HepG2 (cell line): ENCODE measurements around the gene PDPK1. TPM values are rescaled to one million over a fixed set of nuclear protein-coding genes. Genes with fewer than 3 reads are reported as not detected.

Experiments
- FOXP1 ChIP-seq, 2 experiments: fragments of 450-650 bp in 1 of 2; IDR thresholded peaks; 2 replicates each; pipeline ENCODE4 v1.6.1; 2017 to 2018; ENCODE audit warnings: antibody characterized with exemption in 1 of 2
- KDM3A ChIP-seq: IDR thresholded peaks from 2 replicates; pipeline ENCODE4 v1.6.1; 2018; ENCODE audit warnings: low read depth, missing compliant biosample characterization
- LCORL ChIP-seq, 2 experiments: fragments of 450-650 bp in 1 of 2; sonication (generic) in 1 of 2; formaldehyde crosslinking in 1 of 2; IDR thresholded peaks; 2 replicates each; pipeline versions ENCODE4 v1.5.0 to v1.6.1; 2017 to 2020; ENCODE audit warnings: antibody characterized with exemption in 1 of 2, missing genetic modification reagents in 1 of 2
- NFE2L2 ChIP-seq: fragments of 150-350 bp; IDR thresholded peaks from 2 replicates; pipeline ENCODE4 v1.6.1; 2014; ENCODE audit warnings: low read length
- PITX1 ChIP-seq: sonication (generic); formaldehyde crosslinking; IDR thresholded peaks from 2 replicates; pipeline ENCODE4 v1.5.1; 2020; ENCODE audit warnings: mild to moderate bottlenecking, missing genetic modification reagents
- ZFYVE20 ChIP-seq: sonication (generic); formaldehyde crosslinking; IDR thresholded peaks from 2 replicates; pipeline ENCODE4 v1.8.0; 2023; ENCODE audit warnings: low read depth, mild to moderate bottlenecking, moderate library complexity, missing genetic modification reagents, borderline replicate concordance
- ZNF292 ChIP-seq: sonication (generic); formaldehyde crosslinking; IDR thresholded peaks from 2 replicates; pipeline ENCODE4 v1.8.1; 2022; ENCODE audit warnings: mild to moderate bottlenecking, low read depth, missing genetic modification reagents, borderline replicate concordance
- ZNF552 ChIP-seq: sonication (generic); formaldehyde crosslinking; IDR thresholded peaks from 2 replicates; pipeline ENCODE4 v1.9.0; 2022; ENCODE audit warnings: missing genetic modification reagents, mild to moderate bottlenecking, borderline replicate concordance
- polyA plus RNA-seq, 8 experiments: library from polyadenylated mRNA; depleted of rRNA in 3 of 8; stranded (reverse) in 7 of 8; unstranded in 1 of 8; fragments of >200 nt; fragmentation: Illumina TruSeq in 4 of 8; extraction: Trizol in 4 of 8; gene quantifications; 2 replicates each; pipeline versions ENCODE4 v1.2.1 to v1.2.3, GENCODE V29; 2011 to 2016; ENCODE audit warnings: low read depth in 4 of 8, missing spikeins in 1 of 8, mixed read lengths in 1 of 8; ENCODE audit not compliant: insufficient read depth in 1 of 8
- total RNA-seq, 5 experiments: library from RNA; depleted of rRNA; stranded (reverse); fragments of >200 nt; fragmentation: Illumina TruSeq; extraction: Trizol; gene quantifications; 2 replicates each; pipeline ENCODE4 v1.2.3, GENCODE V29; 2016; ENCODE audit warnings: low read depth in 1 of 5
- TF ChIP-seq, protein P1 (sequence below): sonication (generic); formaldehyde crosslinking; IDR thresholded peaks from 2 replicates; pipeline ENCODE4 v1.4.0; 2020; ENCODE audit warnings: missing genetic modification reagents, borderline replicate concordance
- TF ChIP-seq, protein P2 (sequence below): sonication (generic); formaldehyde crosslinking; IDR thresholded peaks from 2 replicates; pipeline ENCODE4 v1.8.0; 2022; ENCODE audit warnings: mild to moderate bottlenecking, missing genetic modification reagents; ENCODE audit not compliant: insufficient replicate concordance
- TF ChIP-seq, protein P3 (sequence below): sonication (generic); formaldehyde crosslinking; IDR thresholded peaks from 2 replicates; pipeline ENCODE4 v1.5.0; 2020; ENCODE audit warnings: mild to moderate bottlenecking, missing genetic modification reagents
- TF ChIP-seq, protein P4 (sequence below): IDR thresholded peaks from 2 replicates; pipeline ENCODE4 v1.6.1; 2012; ENCODE audit warnings: inconsistent platforms
- TF ChIP-seq, protein P5 (sequence below): sonication (generic); formaldehyde crosslinking; IDR thresholded peaks from 2 replicates; pipeline ENCODE4 v1.5.1; 2020; ENCODE audit warnings: mild to moderate bottlenecking, missing genetic modification reagents, borderline replicate concordance

PDPK1 gene
- total and polyA plus RNA-seq, 2 of the 13 experiments (the other 11 are each of a cell fraction or from before 2014, with no cell fraction given): 59.6 to 129 TPM

- TF ChIP-seq, protein P1, sequence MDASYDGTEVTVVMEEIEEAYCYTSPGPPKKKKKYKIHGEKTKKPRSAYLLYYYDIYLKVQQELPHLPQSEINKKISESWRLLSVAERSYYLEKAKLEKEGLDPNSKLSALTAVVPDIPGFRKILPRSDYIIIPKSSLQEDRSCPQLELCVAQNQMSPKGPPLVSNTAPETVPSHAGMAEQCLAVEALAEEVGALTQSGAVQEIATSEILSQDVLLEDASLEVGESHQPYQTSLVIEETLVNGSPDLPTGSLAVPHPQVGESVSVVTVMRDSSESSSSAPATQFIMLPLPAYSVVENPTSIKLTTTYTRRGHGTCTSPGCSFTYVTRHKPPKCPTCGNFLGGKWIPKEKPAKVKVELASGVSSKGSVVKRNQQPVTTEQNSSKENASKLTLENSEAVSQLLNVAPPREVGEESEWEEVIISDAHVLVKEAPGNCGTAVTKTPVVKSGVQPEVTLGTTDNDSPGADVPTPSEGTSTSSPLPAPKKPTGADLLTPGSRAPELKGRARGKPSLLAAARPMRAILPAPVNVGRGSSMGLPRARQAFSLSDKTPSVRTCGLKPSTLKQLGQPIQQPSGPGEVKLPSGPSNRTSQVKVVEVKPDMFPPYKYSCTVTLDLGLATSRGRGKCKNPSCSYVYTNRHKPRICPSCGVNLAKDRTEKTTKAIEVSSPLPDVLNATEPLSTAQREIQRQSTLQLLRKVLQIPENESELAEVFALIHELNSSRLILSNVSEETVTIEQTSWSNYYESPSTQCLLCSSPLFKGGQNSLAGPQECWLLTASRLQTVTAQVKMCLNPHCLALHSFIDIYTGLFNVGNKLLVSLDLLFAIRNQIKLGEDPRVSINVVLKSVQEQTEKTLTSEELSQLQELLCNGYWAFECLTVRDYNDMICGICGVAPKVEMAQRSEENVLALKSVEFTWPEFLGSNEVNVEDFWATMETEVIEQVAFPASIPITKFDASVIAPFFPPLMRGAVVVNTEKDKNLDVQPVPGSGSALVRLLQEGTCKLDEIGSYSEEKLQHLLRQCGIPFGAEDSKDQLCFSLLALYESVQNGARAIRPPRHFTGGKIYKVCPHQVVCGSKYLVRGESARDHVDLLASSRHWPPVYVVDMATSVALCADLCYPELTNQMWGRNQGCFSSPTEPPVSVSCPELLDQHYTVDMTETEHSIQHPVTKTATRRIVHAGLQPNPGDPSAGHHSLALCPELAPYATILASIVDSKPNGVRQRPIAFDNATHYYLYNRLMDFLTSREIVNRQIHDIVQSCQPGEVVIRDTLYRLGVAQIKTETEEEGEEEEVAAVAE (CRISPR knock-in tag): no peak
- TF ChIP-seq ZNF552 (CRISPR knock-in tag): no peak
- TF ChIP-seq, protein P2, sequence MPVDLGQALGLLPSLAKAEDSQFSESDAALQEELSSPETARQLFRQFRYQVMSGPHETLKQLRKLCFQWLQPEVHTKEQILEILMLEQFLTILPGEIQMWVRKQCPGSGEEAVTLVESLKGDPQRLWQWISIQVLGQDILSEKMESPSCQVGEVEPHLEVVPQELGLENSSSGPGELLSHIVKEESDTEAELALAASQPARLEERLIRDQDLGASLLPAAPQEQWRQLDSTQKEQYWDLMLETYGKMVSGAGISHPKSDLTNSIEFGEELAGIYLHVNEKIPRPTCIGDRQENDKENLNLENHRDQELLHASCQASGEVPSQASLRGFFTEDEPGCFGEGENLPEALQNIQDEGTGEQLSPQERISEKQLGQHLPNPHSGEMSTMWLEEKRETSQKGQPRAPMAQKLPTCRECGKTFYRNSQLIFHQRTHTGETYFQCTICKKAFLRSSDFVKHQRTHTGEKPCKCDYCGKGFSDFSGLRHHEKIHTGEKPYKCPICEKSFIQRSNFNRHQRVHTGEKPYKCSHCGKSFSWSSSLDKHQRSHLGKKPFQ (CRISPR knock-in tag): no peak
- no peak for TF ChIP-seq NFE2L2
- no peak for TF ChIP-seq KDM3A (CRISPR knock-in tag)
- TF ChIP-seq LCORL (IDR thresholded peaks at IDR 0.05): no peak
- TF ChIP-seq LCORL (CRISPR knock-in tag; IDR thresholded peaks at IDR 0.05): no peak
- no peak for TF ChIP-seq ZNF292 (CRISPR knock-in tag)
- no peak for TF ChIP-seq ZFYVE20 (CRISPR knock-in tag)
- TF ChIP-seq FOXP1 (IDR thresholded peaks at IDR 0.05): no peak
- 0 out of 2 replicates have a peak, but pooled peaks have one; percentile 26 for TF ChIP-seq FOXP1 (CRISPR knock-in tag; IDR thresholded peaks at IDR 0.05)
- TF ChIP-seq, protein P3, sequence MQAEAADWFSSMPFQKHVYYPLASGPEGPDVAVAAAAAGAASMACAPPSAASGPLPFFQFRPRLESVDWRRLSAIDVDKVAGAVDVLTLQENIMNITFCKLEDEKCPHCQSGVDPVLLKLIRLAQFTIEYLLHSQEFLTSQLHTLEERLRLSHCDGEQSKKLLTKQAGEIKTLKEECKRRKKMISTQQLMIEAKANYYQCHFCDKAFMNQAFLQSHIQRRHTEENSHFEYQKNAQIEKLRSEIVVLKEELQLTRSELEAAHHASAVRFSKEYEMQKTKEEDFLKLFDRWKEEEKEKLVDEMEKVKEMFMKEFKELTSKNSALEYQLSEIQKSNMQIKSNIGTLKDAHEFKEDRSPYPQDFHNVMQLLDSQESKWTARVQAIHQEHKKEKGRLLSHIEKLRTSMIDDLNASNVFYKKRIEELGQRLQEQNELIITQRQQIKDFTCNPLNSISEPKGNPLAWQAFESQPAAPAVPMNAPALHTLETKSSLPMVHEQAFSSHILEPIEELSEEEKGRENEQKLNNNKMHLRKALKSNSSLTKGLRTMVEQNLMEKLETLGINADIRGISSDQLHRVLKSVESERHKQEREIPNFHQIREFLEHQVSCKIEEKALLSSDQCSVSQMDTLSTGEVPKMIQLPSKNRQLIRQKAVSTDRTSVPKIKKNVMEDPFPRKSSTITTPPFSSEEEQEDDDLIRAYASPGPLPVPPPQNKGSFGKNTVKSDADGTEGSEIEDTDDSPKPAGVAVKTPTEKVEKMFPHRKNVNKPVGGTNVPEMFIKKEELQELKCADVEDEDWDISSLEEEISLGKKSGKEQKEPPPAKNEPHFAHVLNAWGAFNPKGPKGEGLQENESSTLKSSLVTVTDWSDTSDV: no peak
- TF ChIP-seq, protein P4, sequence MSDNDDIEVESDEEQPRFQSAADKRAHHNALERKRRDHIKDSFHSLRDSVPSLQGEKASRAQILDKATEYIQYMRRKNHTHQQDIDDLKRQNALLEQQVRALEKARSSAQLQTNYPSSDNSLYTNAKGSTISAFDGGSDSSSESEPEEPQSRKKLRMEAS: peak; percentile 13; the same call in 1 of the 2 replicates
- no peak for TF ChIP-seq PITX1 (CRISPR knock-in tag)
- TF ChIP-seq, protein P5, sequence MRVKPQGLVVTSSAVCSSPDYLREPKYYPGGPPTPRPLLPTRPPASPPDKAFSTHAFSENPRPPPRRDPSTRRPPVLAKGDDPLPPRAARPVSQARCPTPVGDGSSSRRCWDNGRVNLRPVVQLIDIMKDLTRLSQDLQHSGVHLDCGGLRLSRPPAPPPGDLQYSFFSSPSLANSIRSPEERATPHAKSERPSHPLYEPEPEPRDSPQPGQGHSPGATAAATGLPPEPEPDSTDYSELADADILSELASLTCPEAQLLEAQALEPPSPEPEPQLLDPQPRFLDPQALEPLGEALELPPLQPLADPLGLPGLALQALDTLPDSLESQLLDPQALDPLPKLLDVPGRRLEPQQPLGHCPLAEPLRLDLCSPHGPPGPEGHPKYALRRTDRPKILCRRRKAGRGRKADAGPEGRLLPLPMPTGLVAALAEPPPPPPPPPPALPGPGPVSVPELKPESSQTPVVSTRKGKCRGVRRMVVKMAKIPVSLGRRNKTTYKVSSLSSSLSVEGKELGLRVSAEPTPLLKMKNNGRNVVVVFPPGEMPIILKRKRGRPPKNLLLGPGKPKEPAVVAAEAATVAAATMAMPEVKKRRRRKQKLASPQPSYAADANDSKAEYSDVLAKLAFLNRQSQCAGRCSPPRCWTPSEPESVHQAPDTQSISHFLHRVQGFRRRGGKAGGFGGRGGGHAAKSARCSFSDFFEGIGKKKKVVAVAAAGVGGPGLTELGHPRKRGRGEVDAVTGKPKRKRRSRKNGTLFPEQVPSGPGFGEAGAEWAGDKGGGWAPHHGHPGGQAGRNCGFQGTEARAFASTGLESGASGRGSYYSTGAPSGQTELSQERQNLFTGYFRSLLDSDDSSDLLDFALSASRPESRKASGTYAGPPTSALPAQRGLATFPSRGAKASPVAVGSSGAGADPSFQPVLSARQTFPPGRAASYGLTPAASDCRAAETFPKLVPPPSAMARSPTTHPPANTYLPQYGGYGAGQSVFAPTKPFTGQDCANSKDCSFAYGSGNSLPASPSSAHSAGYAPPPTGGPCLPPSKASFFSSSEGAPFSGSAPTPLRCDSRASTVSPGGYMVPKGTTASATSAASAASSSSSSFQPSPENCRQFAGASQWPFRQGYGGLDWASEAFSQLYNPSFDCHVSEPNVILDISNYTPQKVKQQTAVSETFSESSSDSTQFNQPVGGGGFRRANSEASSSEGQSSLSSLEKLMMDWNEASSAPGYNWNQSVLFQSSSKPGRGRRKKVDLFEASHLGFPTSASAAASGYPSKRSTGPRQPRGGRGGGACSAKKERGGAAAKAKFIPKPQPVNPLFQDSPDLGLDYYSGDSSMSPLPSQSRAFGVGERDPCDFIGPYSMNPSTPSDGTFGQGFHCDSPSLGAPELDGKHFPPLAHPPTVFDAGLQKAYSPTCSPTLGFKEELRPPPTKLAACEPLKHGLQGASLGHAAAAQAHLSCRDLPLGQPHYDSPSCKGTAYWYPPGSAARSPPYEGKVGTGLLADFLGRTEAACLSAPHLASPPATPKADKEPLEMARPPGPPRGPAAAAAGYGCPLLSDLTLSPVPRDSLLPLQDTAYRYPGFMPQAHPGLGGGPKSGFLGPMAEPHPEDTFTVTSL: no peak
Measured at GRCh38 chr16:2515180-2515851, 22.5 kb upstream of the PDPK1 start (continued).
